Right lobe of liver (tissue), 6 donors: ENCODE results near the gene PRIM2. TPM values are rescaled to one million over a fixed set of nuclear protein-coding genes. Genes with fewer than 3 reads are reported as not detected.
"Not testable (repeated sequence)": the region's sequence is repeated elsewhere in the genome, so short reads cannot be mapped to it uniquely, and the experiment has no call there.

Experiments used
- ATAC-seq, 4 donors: fragments of 200-7000 bp; cut with Tn5 transposase; one replicate each; pipeline ENCODE4 v1.9.1; 2020; ENCODE audit warnings: mild to moderate bottlenecking in 4 of 4, moderate library complexity in 4 of 4
- DNase-seq, 3 donors: peaks; one replicate each; pipeline ENCODE4 v3.0.0-alpha.2; 2020
- H3K27ac ChIP-seq, 3 donors: fragments of 200-600 bp; one replicate each; pipeline ENCODE4 v1.8.0; 2022
- H3K27me3 ChIP-seq, 2 donors: fragments of 200-600 bp; one replicate each; pipeline ENCODE4 v1.8.0; 2022
- H3K36me3 ChIP-seq, 4 donors: fragments of 200-600 bp; sonication (generic) in 1 of 4; one replicate each; pipeline versions ENCODE4 v1.5.1 to v1.8.0; 2017 to 2022; ENCODE audit warnings: control low read depth in 1 of 4
- H3K4me1 ChIP-seq, 4 donors: fragments of 200-600 bp; sonication (generic) in 1 of 4; one replicate each; pipeline versions ENCODE4 v1.5.1 to v1.8.0; 2017 to 2022; ENCODE audit warnings: control low read depth in 1 of 4
- H3K4me3 ChIP-seq, 3 donors: fragments of 200-600 bp; one replicate each; pipeline ENCODE4 v1.8.0; 2022
- H3K9me3 ChIP-seq, 4 donors: fragments of 200-600 bp; sonication (generic) in 1 of 4; one replicate each; pipeline versions ENCODE4 v1.5.1 to v1.8.0; 2017 to 2022; ENCODE audit warnings: control low read depth in 1 of 4
- CTCF ChIP-seq, 4 donors: fragments of 200-600 bp in 3 of 4; fragments of 450-650 bp in 1 of 4; IDR thresholded peaks; one replicate each; pipeline versions ENCODE4 v1.5.1 to v1.8.0; 2016 to 2022; ENCODE audit warnings: antibody characterized with exemption in 4 of 4, mild to moderate bottlenecking in 2 of 4
- POLR2A ChIP-seq: fragments of 450-650 bp; IDR thresholded peaks from one replicate; pipeline ENCODE4 v1.6.1; 2017; ENCODE audit warnings: antibody characterized with exemption, mild to moderate bottlenecking
- WGBS: methylation state at CpG from one replicate; pipeline ENCODE4 v1.1.6; 2018; ENCODE audit warnings: low coverage, low lambda C conversion rate; ENCODE audit not compliant: insufficient coverage; ENCODE audit errors: missing lambda C conversion rate; 5-methylcytosine and 5-hydroxymethylcytosine counted together
- intact Hi-C, 2 donors: fragments of 100-400 bp; cut with DNase I; formaldehyde crosslinking; loops; one replicate each; pipeline versions ENCODE4 v1.11.2 to v1.14.1; 2022
- total RNA-seq, 6 experiments: library from RNA; depleted of rRNA in 2 of 6; stranded (reverse); fragments of >200 nt in 2 of 6; fragmentation: NEBNext Ultra II Directional in 3 of 6; extraction: Animal tissue kit (Norgen Biotek cat#: 25700) in 3 of 6; gene quantifications; one replicate each; pipeline versions ENCODE4 v1.1.0 to v1.2.4, GENCODE V29; 2016 to 2023
- donor health status: DM: no; HTN: yes; CAD: no.
- donor health status: DM: no; HTN: no; CAD: no.
- donor health status: DM: no; HTN: no; CAD: no.
- donor health status: DM: no; HTN: yes; CAD: no.
- donor health status: DM: no; HTN: yes; CAD: no.

PRIM2 gene
- total RNA-seq, 6 experiments from 2014 or later = 2.8 to 5.8 (median 3.7) TPM

GRCh38 chr6:57459781-57460180, 142.4 kb downstream of the PRIM2 start:
- ATAC-seq, H3K4me3 ChIP-seq, H3K36me3 ChIP-seq, H3K4me1 ChIP-seq, H3K27ac ChIP-seq, H3K9me3 ChIP-seq, H3K27me3 ChIP-seq, DNase-seq, intact Hi-C loops: not testable (repeated sequence)
- WGBS = 90% methylated on average over 2 of the region's 2 CpGs

- H3K27ac ChIP-seq, H3K4me3 ChIP-seq, ATAC-seq, H3K36me3 ChIP-seq, intact Hi-C loops, DNase-seq, H3K9me3 ChIP-seq, H3K4me1 ChIP-seq, H3K27me3 ChIP-seq: not testable (repeated sequence)
- WGBS = 71% methylated on average over 3 of the region's 4 CpGs
Measured at GRCh38 chr6:57461022-57461421, 143.6 kb downstream of the PRIM2 start.

GRCh38 chr6:57463809-57464208, 146.4 kb downstream of the PRIM2 start:
- H3K4me3 ChIP-seq, H3K27me3 ChIP-seq, ATAC-seq, DNase-seq, H3K9me3 ChIP-seq, H3K27ac ChIP-seq, H3K4me1 ChIP-seq, H3K36me3 ChIP-seq, intact Hi-C loops: not testable (repeated sequence)
- 74% methylated on average over 5 of the region's 5 CpGs for WGBS

- H3K9me3 ChIP-seq, ATAC-seq, H3K27me3 ChIP-seq, H3K4me3 ChIP-seq, H3K27ac ChIP-seq, intact Hi-C loops, DNase-seq, H3K36me3 ChIP-seq, H3K4me1 ChIP-seq: not testable (repeated sequence)
- WGBS = 100% methylated on average over 3 of the region's 3 CpGs
Measured at GRCh38 chr6:57465968-57466367, 148.5 kb downstream of the PRIM2 start.

GRCh38 chr6:57469072-57469471, 151.6 kb downstream of the PRIM2 start:
- DNase-seq (no peak), ATAC-seq (no peak)
- TF ChIP-seq CTCF (IDR thresholded peaks at IDR 0.05) (no peak), POLR2A (no peak)
- 45% methylated on average over 2 of the region's 3 CpGs for WGBS
- H3K9me3 ChIP-seq = no peaks in the 10 kb centered on the region
- intact Hi-C loops = no loop called here
- no peak overlapping the region for H3K4me3 ChIP-seq
- no peak overlapping the region for H3K27ac ChIP-seq
- no peaks in the 10 kb centered on the region for H3K27me3 ChIP-seq
- no peaks in the 10 kb centered on the region for H3K36me3 ChIP-seq
- no peaks in the 10 kb centered on the region for H3K4me1 ChIP-seq

- H3K4me1 ChIP-seq, H3K27me3 ChIP-seq, H3K27ac ChIP-seq, H3K36me3 ChIP-seq, intact Hi-C loops, DNase-seq, H3K9me3 ChIP-seq, ATAC-seq, H3K4me3 ChIP-seq: not testable (repeated sequence)
- 89% methylated on average over 4 of the region's 4 CpGs for WGBS
Measured at GRCh38 chr6:57470148-57470547, 152.7 kb downstream of the PRIM2 start.

GRCh38 chr6:57471314-57471864, 154.0 kb downstream of the PRIM2 start:
- intact Hi-C loops, H3K9me3 ChIP-seq, H3K4me1 ChIP-seq, H3K27ac ChIP-seq, H3K4me3 ChIP-seq, H3K27me3 ChIP-seq, H3K36me3 ChIP-seq, DNase-seq, ATAC-seq: not testable (repeated sequence)
- 77% methylated on average over 1 of the region's 1 CpG for WGBS

- intact Hi-C loops, DNase-seq, H3K27me3 ChIP-seq, H3K4me1 ChIP-seq, H3K27ac ChIP-seq, H3K9me3 ChIP-seq, ATAC-seq, H3K36me3 ChIP-seq, H3K4me3 ChIP-seq: not testable (repeated sequence)
- 83% methylated on average over 3 of the region's 3 CpGs for WGBS
Measured at GRCh38 chr6:57472861-57473362, 155.5 kb downstream of the PRIM2 start.

GRCh38 chr6:57474862-57475475, 157.5 kb downstream of the PRIM2 start:
- H3K4me1 ChIP-seq, H3K9me3 ChIP-seq, H3K27me3 ChIP-seq, DNase-seq, H3K4me3 ChIP-seq, H3K27ac ChIP-seq, intact Hi-C loops, ATAC-seq, H3K36me3 ChIP-seq: not testable (repeated sequence)
- 92% methylated on average over 6 of the region's 6 CpGs for WGBS

- 73% methylated on average over 2 of the region's 2 CpGs for WGBS
- intact Hi-C loops, H3K4me1 ChIP-seq, H3K27ac ChIP-seq, H3K4me3 ChIP-seq, DNase-seq, H3K27me3 ChIP-seq, H3K9me3 ChIP-seq, H3K36me3 ChIP-seq, ATAC-seq: not testable (repeated sequence)
Measured at GRCh38 chr6:57475656-57476055, 158.2 kb downstream of the PRIM2 start.

- H3K4me3 ChIP-seq, ATAC-seq, DNase-seq, H3K27ac ChIP-seq, H3K36me3 ChIP-seq, H3K4me1 ChIP-seq, H3K9me3 ChIP-seq, H3K27me3 ChIP-seq, intact Hi-C loops: not testable (repeated sequence)
Measured at GRCh38 chr6:57480194-57480593, 162.8 kb downstream of the PRIM2 start.
